ENCODE results near the gene PRKAB1. TPM values are rescaled to one million over a fixed set of nuclear protein-coding genes. Genes with fewer than 3 reads are reported as not detected.

Gene PRKAB1
- 32.8 to 36.9 TPM (median 35.7 TPM) in 5 replicates for total RNA-seq (2022; extraction: Qiagen RNA extraction)

GRCh38 chr12:119667577-119668323 lies at the start of gene PRKAB1:
TSS of gene PRKAB1 (plus strand) at chr12:119668133. CDS start at chr12:119668245, 112 bp downstream.

Other genes starting within 250 kb of the PRKAB1 start
- 0.06 to 0.18 TPM (median 0.06 TPM) in 3 of 5 replicates, not detected in the others for gene TMEM233, start 74.4 kb upstream of the PRKAB1 start, total RNA-seq (2022; extraction: Qiagen RNA extraction)
- 10.0 to 15.4 TPM (median 13.6 TPM) in 5 replicates for gene CIT, start 209.2 kb downstream of the PRKAB1 start, total RNA-seq (2022; extraction: Qiagen RNA extraction)